HG02943 (cell line): ENCODE results near the gene DNAI7.
A peak's percentile ranks its signal among the peaks of the same experiment; 100 is the strongest.

ENCODE experiments used
- ATAC-seq: cut with Tn5 transposase; IDR thresholded peaks from one replicate; pipeline ENCODE4 v1.9.1; 2021; ENCODE audit warnings: mild to moderate bottlenecking, low read depth, moderate library complexity; ENCODE audit not compliant: unreplicated experiment

The DNAI7 gene

GRCh38 chr12:25184132-25184531, 10.8 kb downstream of the DNAI7 start:
- ATAC-seq = no peak

- ATAC-seq = no peak
Measured at GRCh38 chr12:25182765-25183164, 12.2 kb downstream of the DNAI7 start.

- ATAC-seq = no peak
Measured at GRCh38 chr12:25162866-25163265, 32.1 kb downstream of the DNAI7 start.

- no peak for ATAC-seq
Measured at GRCh38 chr12:25156061-25156460, 38.9 kb downstream of the DNAI7 start.

- peak; percentile 44 for ATAC-seq
Measured at GRCh38 chr12:25155022-25155576, 39.9 kb downstream of the DNAI7 start.

GRCh38 chr12:25152055-25152454, 42.9 kb downstream of the DNAI7 start:
- no peak for ATAC-seq

- ATAC-seq = no peak
Measured at GRCh38 chr12:25151476-25151875, 43.5 kb downstream of the DNAI7 start.

GRCh38 chr12:25146686-25147085, 48.3 kb downstream of the DNAI7 start:
- ATAC-seq = no peak

- ATAC-seq = no peak
Measured at GRCh38 chr12:25135531-25136154, 59.3 kb downstream of the DNAI7 start.

- no peak for ATAC-seq
Measured at GRCh38 chr12:25131270-25131669, 63.7 kb downstream of the DNAI7 start.

GRCh38 chr12:25130741-25131188, 64.2 kb downstream of the DNAI7 start:
- ATAC-seq = no peak

GRCh38 chr12:25126746-25127145, 68.2 kb downstream of the DNAI7 start:
- no peak for ATAC-seq

GRCh38 chr12:25126101-25126500, 68.9 kb downstream of the DNAI7 start:
- ATAC-seq = no peak

GRCh38 chr12:25124493-25124892, 70.5 kb downstream of the DNAI7 start:
- ATAC-seq = no peak

- ATAC-seq = no peak
Measured at GRCh38 chr12:25123126-25123525, 71.8 kb downstream of the DNAI7 start.

GRCh38 chr12:25121916-25122315, 73.0 kb downstream of the DNAI7 start:
- no peak for ATAC-seq

GRCh38 chr12:25121110-25121509, 73.8 kb downstream of the DNAI7 start:
- ATAC-seq = no peak

- ATAC-seq = no peak
Measured at GRCh38 chr12:25119020-25119419, 75.9 kb downstream of the DNAI7 start.

GRCh38 chr12:25115677-25116076, 79.3 kb downstream of the DNAI7 start:
- ATAC-seq = no peak

GRCh38 chr12:25113651-25114050, 81.3 kb downstream of the DNAI7 start:
- ATAC-seq = no peak

GRCh38 chr12:25110260-25110659, 84.7 kb downstream of the DNAI7 start:
- ATAC-seq = no peak

- ATAC-seq = peak; percentile 99
Measured at GRCh38 chr12:25107920-25108319, 87.0 kb downstream of the DNAI7 start.
